ENCODE results near the gene DNM2.
A peak's percentile ranks its signal among the peaks of the same experiment; 100 is the strongest.
"Not testable (repeated sequence)": the region's sequence is repeated elsewhere in the genome, so short reads cannot be mapped to it uniquely, and the experiment has no call there.

The DNM2 gene

DNA sequence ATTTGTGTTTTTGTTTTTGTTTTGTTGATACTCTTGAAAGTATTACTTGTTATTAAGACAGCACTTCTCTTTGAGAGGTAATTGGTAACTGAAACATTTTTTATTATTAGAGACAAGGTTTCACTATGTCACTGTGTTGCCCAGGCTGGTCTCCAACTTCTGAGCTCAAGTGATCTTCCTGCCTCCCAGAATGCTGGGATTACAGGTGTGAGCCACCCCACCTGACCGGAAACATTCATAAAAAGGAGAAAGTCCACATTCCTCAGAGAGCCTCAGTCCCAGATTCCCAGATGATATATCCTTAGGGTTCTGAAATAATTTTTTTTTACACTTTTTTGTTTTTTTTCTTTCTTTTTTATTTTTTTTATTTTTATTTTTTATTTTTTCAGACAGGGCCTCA, 156.1 kb downstream of the DNM2 start:
- Histone ChIP-seq H3F3A (ENCODE audit: control insufficient read depth, insufficient read depth) (peaks cover 13% of the 10 kb centered on the region), H3K27me3 (ENCODE audit: control insufficient read depth, low read length) (no peaks in the 10 kb centered on the region), H3K4me2 (ENCODE audit: low read length) (peak overlapping the region; percentile 12), H4K20me1 (ENCODE audit: control insufficient read depth, insufficient read depth, low read depth, low read length) (no peaks in the 10 kb centered on the region), H3K27ac (ENCODE audit: low read depth, low read length) (no peak overlapping the region), H3K79me2 (ENCODE audit: control insufficient read depth, low read length) (peaks cover 73% of the 10 kb centered on the region), H3K9me3 (ENCODE audit: control insufficient read depth, insufficient read depth, low read length) (no peaks in the 10 kb centered on the region), H3K9me2 (replicated peaks; ENCODE audit: control insufficient read depth, low read length) (no peaks in the 10 kb centered on the region), H3K4me1 (ENCODE audit: control insufficient read depth, low read length) (peaks cover 63% of the 10 kb centered on the region), H3K36me3 (ENCODE audit: control insufficient read depth, low read length) (peaks cover 13% of the 10 kb centered on the region), H3K4me3 (ENCODE audit: low read length) (no peak overlapping the region)
- TF ChIP-seq, protein P1, sequence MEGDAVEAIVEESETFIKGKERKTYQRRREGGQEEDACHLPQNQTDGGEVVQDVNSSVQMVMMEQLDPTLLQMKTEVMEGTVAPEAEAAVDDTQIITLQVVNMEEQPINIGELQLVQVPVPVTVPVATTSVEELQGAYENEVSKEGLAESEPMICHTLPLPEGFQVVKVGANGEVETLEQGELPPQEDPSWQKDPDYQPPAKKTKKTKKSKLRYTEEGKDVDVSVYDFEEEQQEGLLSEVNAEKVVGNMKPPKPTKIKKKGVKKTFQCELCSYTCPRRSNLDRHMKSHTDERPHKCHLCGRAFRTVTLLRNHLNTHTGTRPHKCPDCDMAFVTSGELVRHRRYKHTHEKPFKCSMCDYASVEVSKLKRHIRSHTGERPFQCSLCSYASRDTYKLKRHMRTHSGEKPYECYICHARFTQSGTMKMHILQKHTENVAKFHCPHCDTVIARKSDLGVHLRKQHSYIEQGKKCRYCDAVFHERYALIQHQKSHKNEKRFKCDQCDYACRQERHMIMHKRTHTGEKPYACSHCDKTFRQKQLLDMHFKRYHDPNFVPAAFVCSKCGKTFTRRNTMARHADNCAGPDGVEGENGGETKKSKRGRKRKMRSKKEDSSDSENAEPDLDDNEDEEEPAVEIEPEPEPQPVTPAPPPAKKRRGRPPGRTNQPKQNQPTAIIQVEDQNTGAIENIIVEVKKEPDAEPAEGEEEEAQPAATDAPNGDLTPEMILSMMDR (IDR thresholded peaks at IDR 0.05; ENCODE audit: low read depth, low read length, poor library complexity, severe bottlenecking) = no peak
- TF ChIP-seq EZH2phosphoT487 (IDR thresholded peaks at IDR 0.05; ENCODE audit: borderline replicate concordance, low read length) = no peak

DNA sequence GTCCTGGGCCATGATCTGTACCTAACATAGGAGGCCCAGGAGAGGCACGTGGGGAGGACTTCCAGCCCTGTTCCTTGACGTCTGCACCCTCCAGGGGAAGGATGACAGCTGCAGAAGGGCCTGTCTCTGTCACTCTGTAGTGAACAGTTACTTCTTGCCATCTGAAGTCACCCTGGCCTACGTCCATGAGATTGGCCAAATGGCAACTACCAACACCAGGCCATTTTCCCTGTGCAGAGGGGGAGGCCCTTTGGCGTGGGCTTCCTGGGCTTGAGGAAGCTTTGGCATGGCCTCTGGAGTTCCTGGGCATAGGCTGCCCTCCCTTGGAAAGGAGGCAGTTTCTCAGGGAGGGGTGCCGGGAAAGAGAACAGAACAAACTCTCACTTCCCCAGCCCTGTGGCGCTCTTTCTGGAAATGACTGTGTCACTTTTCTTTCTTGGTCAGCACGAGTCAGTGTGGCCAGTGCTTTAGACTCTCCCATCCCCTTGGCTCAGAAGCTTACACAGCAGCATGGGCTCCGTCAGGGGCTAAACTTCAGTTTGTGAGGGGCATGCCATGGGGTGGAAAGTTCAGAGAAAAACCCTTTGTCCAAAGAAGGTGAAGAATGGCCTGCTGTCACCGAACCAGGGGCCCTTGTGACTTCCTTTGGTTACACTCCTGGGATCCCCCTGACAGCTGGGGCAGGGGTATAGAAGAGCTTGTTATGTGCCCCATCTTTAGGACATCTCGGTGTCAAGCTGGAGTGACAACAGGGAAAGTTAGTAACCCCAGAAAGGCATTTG, 158.8 kb downstream of the DNM2 start:
- Histone ChIP-seq H3K9me2 (replicated peaks; ENCODE audit: control insufficient read depth, low read length) (no peaks in the 10 kb centered on the region), H3F3A (ENCODE audit: control insufficient read depth, insufficient read depth) (peaks cover 13% of the 10 kb centered on the region), H3K4me3 (ENCODE audit: low read length) (peak overlapping the region; percentile 1; the same call in 1 of the 2 replicates), H3K4me1 (ENCODE audit: control insufficient read depth, low read length) (peaks cover 57% of the 10 kb centered on the region), H3K79me2 (ENCODE audit: control insufficient read depth, low read length) (peaks cover 99% of the 10 kb centered on the region), H3K36me3 (ENCODE audit: control insufficient read depth, low read length) (peaks cover 24% of the 10 kb centered on the region), H3K27me3 (ENCODE audit: control insufficient read depth, low read length) (no peaks in the 10 kb centered on the region), H3K27ac (ENCODE audit: low read depth, low read length) (peak overlapping the region; percentile 16; the same call in 1 of the 2 replicates), H3K9me3 (ENCODE audit: control insufficient read depth, insufficient read depth, low read length) (no peaks in the 10 kb centered on the region), H4K20me1 (ENCODE audit: control insufficient read depth, insufficient read depth, low read depth, low read length) (no peaks in the 10 kb centered on the region), H3K4me2 (ENCODE audit: low read length) (peak overlapping the region; percentile 46)
- no peak for TF ChIP-seq EZH2phosphoT487 (IDR thresholded peaks at IDR 0.05; ENCODE audit: borderline replicate concordance, low read length)
- TF ChIP-seq, protein P1 (IDR thresholded peaks at IDR 0.05; ENCODE audit: low read depth, low read length, poor library complexity, severe bottlenecking) = no peak

DNA sequence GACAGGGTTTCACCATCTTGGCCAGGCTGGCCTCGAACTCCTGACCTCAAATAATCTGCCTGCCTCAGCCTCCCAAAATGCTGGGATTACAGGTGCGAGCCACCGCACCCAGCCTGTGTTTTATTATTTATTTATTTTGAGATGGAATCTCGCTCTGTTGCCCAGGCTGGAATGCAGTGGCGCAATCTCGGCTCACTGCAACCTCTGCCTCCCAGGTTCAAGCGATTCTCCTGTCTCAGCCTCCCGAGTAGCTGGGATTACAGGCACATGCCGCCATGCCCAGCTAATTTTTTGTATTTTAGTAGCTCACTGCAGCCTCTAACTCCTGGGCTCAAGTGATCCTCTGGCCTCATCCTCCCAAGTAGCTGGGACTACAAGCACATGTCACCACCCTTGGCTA, 159.7 kb downstream of the DNM2 start:
- Histone ChIP-seq H3K27ac (ENCODE audit: low read depth, low read length) (peak overlapping the region; percentile 69), H3K36me3 (ENCODE audit: control insufficient read depth, low read length) (peaks cover 24% of the 10 kb centered on the region), H3K4me2 (ENCODE audit: low read length) (peak overlapping the region; percentile 69), H3K4me1 (ENCODE audit: control insufficient read depth, low read length) (peaks cover 57% of the 10 kb centered on the region), H3F3A (ENCODE audit: control insufficient read depth, insufficient read depth) (peaks cover 13% of the 10 kb centered on the region), H3K4me3 (ENCODE audit: low read length) (peak overlapping the region; percentile 67), H3K79me2 (ENCODE audit: control insufficient read depth, low read length) (peaks cover 99% of the 10 kb centered on the region)
- H4K20me1 ChIP-seq (ENCODE audit: control insufficient read depth, insufficient read depth, low read depth, low read length); H3K27me3 ChIP-seq (ENCODE audit: control insufficient read depth, low read length); H3K9me3 ChIP-seq (ENCODE audit: control insufficient read depth, insufficient read depth, low read length); H3K9me2 ChIP-seq (replicated peaks; ENCODE audit: control insufficient read depth, low read length): not testable (repeated sequence)

DNA sequence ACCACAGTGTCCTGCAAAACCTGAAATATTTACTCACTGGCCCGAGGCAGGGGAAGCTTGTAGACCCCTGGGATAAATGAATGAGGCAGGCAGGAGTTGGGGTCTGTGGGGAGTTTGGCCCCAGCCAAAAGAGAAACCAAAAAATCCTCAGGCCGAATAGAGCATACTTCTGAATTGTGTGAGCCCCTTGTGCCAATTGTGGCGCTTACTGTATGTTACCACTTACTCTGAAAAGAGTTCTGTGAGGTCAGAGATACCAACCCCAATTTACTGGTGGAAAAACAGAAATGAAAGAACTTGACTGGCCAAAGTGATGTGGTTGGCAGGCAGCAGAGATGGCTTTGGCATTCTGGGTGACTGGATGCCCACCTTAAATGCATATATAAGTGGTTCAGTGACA, 160.4 kb downstream of the DNM2 start:
- H3K27me3 ChIP-seq (ENCODE audit: control insufficient read depth, low read length) = no peaks in the 10 kb centered on the region
- peaks cover 99% of the 10 kb centered on the region for H3K79me2 ChIP-seq (ENCODE audit: control insufficient read depth, low read length)
- H3K9me3 ChIP-seq (ENCODE audit: control insufficient read depth, insufficient read depth, low read length) = no peaks in the 10 kb centered on the region
- no peaks in the 10 kb centered on the region for H4K20me1 ChIP-seq (ENCODE audit: control insufficient read depth, insufficient read depth, low read depth, low read length)
- peak overlapping the region; percentile 67 for H3K4me3 ChIP-seq (ENCODE audit: low read length)
- H3F3A ChIP-seq (ENCODE audit: control insufficient read depth, insufficient read depth) = peaks cover 10% of the 10 kb centered on the region
- H3K4me2 ChIP-seq (ENCODE audit: low read length) = peak overlapping the region; percentile 69
- peak overlapping the region; percentile 69 for H3K27ac ChIP-seq (ENCODE audit: low read depth, low read length)
- peaks cover 22% of the 10 kb centered on the region for H3K36me3 ChIP-seq (ENCODE audit: control insufficient read depth, low read length)
- H3K4me1 ChIP-seq (ENCODE audit: control insufficient read depth, low read length) = peaks cover 51% of the 10 kb centered on the region
- no peaks in the 10 kb centered on the region for H3K9me2 ChIP-seq (replicated peaks; ENCODE audit: control insufficient read depth, low read length)
- TF ChIP-seq EZH2phosphoT487 (IDR thresholded peaks at IDR 0.05; ENCODE audit: borderline replicate concordance, low read length) = no peak
- TF ChIP-seq, protein P1 (IDR thresholded peaks at IDR 0.05; ENCODE audit: low read depth, low read length, poor library complexity, severe bottlenecking) = no peak
